Endothelial cell of umbilical vein (primary cell): ENCODE data around the gene CYP19A1. TPM values are rescaled to one million over a fixed set of nuclear protein-coding genes. Genes with fewer than 3 reads are reported as not detected.

Source experiments
- BruUV-seq: library from RNA; stranded (reverse); fragments of 400-500 nt; replicated peaks from 2 replicates; lab custom pipeline; 2021; lab: Mats Ljungman, UMichigan
- CTCF ChIA-PET: fragments of 300-600, 350-600 bp; sonication (Branson Sonifier 250); formaldehyde crosslinking; loops from one replicate; lab custom pipeline; 2021; ENCODE audit warnings: antibody characterized with exemption, inconsistent platforms; lab: Charles Lee
- POLR2A ChIA-PET: fragments of 300-600, 350-600 bp; sonication (Branson Sonifier 250); formaldehyde crosslinking; loops from one replicate; lab custom pipeline; 2021; ENCODE audit warnings: antibody characterized with exemption, inconsistent platforms; lab: Charles Lee
- DNase-seq: peaks from one replicate; pipeline ENCODE4 v3.0.0-alpha.2; 2011; ENCODE audit warnings: low read depth, low spot score
- FAIRE-seq: peaks from 2 replicates; lab custom pipeline; 2011; peaks lifted over from hg19 to GRCh38; lab: Jason Lieb, UNC
- H2AFZ ChIP-seq: 2 replicates; pipeline ENCODE4 v1.6.0; 2012; ENCODE audit warnings: low read depth, low read length, control low read depth, inconsistent platforms
- H3K27ac ChIP-seq: 2 replicates; pipeline ENCODE4 v1.5.1; 2011; ENCODE audit warnings: low read depth, mild to moderate bottlenecking, control low read depth, low read length, moderate library complexity; ENCODE audit not compliant: insufficient read depth
- H3K27me3 ChIP-seq, 2 experiments: 2 replicates each; pipeline versions ENCODE4 v1.6.0 to v1.6.1; 2011; ENCODE audit warnings: low read length in 2 of 2, mixed read lengths in 1 of 2; ENCODE audit not compliant: control insufficient read depth in 2 of 2, insufficient read depth in 2 of 2
- H3K36me3 ChIP-seq, 2 experiments: 2 replicates in 1 of 2; 3 replicates in 1 of 2; pipeline ENCODE4 v1.5.1; 2011; ENCODE audit warnings: low read length in 2 of 2, mild to moderate bottlenecking in 1 of 2, moderate library complexity in 1 of 2; ENCODE audit not compliant: control insufficient read depth in 2 of 2, insufficient read depth in 2 of 2; ENCODE audit errors: extremely low read depth in 1 of 2
- H3K4me1 ChIP-seq: 3 replicates; pipeline ENCODE4 v1.5.1; 2011; ENCODE audit warnings: mild to moderate bottlenecking, low read length; ENCODE audit not compliant: control insufficient read depth, insufficient read depth; ENCODE audit errors: extremely low read depth
- H3K4me2 ChIP-seq: 2 replicates; pipeline ENCODE4 v1.6.1; 2011; ENCODE audit warnings: low read length, control low read depth, mixed read lengths; ENCODE audit not compliant: insufficient read depth
- H3K4me3 ChIP-seq, 3 experiments: fragments of 200-600 bp in 1 of 3; sonication (generic), shearing (Covaris generic) in 1 of 3; replicated peaks in 1 of 3; 2 replicates each; pipeline ENCODE4 v1.5.1; 2011 to 2016; ENCODE audit warnings: control low read depth in 3 of 3, low read length in 3 of 3, mild to moderate bottlenecking in 2 of 3, inconsistent platforms in 1 of 3, low read depth in 1 of 3, moderate library complexity in 1 of 3; ENCODE audit not compliant: insufficient read depth in 1 of 3
- H3K79me2 ChIP-seq: 2 replicates; pipeline ENCODE4 v1.6.0; 2012; ENCODE audit warnings: low read length, inconsistent platforms; ENCODE audit not compliant: control insufficient read depth, insufficient read depth
- H3K9ac ChIP-seq: replicated peaks from 2 replicates; pipeline ENCODE3; 2011; ENCODE audit warnings: low read length, control low read depth; ENCODE audit not compliant: insufficient read depth; ENCODE audit errors: extremely low read depth
- H3K9me1 ChIP-seq: replicated peaks from 3 replicates; pipeline ENCODE4 v1.6.0; 2011; ENCODE audit warnings: mild to moderate bottlenecking, low read length; ENCODE audit not compliant: control insufficient read depth, insufficient read depth; ENCODE audit errors: extremely low read depth
- H3K9me3 ChIP-seq: replicated peaks from 2 replicates; pipeline ENCODE4 v1.5.1; 2012; ENCODE audit warnings: low read length, inconsistent platforms; ENCODE audit not compliant: control insufficient read depth, insufficient read depth
- H4K20me1 ChIP-seq: replicated peaks from 2 replicates; pipeline ENCODE3; 2011; ENCODE audit warnings: mild to moderate bottlenecking, low read length; ENCODE audit not compliant: control insufficient read depth, insufficient read depth; ENCODE audit errors: extremely low read depth
- EZH2 ChIP-seq: IDR thresholded peaks from 2 replicates; pipeline ENCODE4 v1.6.1; 2012; ENCODE audit warnings: borderline replicate concordance, low read depth, mild to moderate bottlenecking, moderate library complexity, low read length, inconsistent platforms; ENCODE audit not compliant: severe bottlenecking
- FOS ChIP-seq: IDR thresholded peaks from 2 replicates; pipeline ENCODE4 v1.6.1; 2011; ENCODE audit warnings: mild to moderate bottlenecking, low read length, moderate library complexity, borderline replicate concordance; ENCODE audit not compliant: insufficient read depth
- GATA2 ChIP-seq: IDR thresholded peaks from 2 replicates; pipeline ENCODE4 v1.7.0; 2011; ENCODE audit warnings: low read depth, mild to moderate bottlenecking, moderate library complexity, mixed read lengths, low read length; ENCODE audit not compliant: insufficient read length, insufficient read depth
- JUN ChIP-seq: IDR thresholded peaks from 2 replicates; pipeline ENCODE4 v1.6.1; 2011; ENCODE audit warnings: borderline replicate concordance, low read depth; ENCODE audit not compliant: insufficient read length, insufficient read depth
- MAX ChIP-seq: IDR thresholded peaks from 2 replicates; pipeline ENCODE4 v1.6.1; 2011; ENCODE audit not compliant: insufficient read depth, insufficient read length
- MYC ChIP-seq: IDR thresholded peaks from one replicate; pipeline ENCODE4 v1.6.1; 2011; ENCODE audit warnings: mild to moderate bottlenecking, low read depth, low read length
- POLR2A ChIP-seq: IDR thresholded peaks from 2 replicates; pipeline ENCODE4 v1.6.1; 2012; ENCODE audit warnings: low read depth, mild to moderate bottlenecking, control low read depth, low read length
- POLR2AphosphoS5 ChIP-seq: IDR thresholded peaks from 2 replicates; pipeline ENCODE4 v1.6.1; 2012; ENCODE audit warnings: low read depth, mild to moderate bottlenecking, control low read depth, low read length, moderate library complexity; ENCODE audit not compliant: insufficient read depth
- dilution Hi-C: fragments of 300-500 bp; cut with MboI; formaldehyde crosslinking; loops from one replicate; pipeline ENCODE4 v1.15.0; 2019; ENCODE audit warnings: low sequenced_read_pairs; ENCODE audit not compliant: extremely low pct_ligation_motif_present
- intact Hi-C: fragments of 100-400 bp; cut with micrococcal nuclease; formaldehyde crosslinking; loops from one replicate; pipeline ENCODE4 v1.10.0; 2022
- polyA plus RNA-seq, 4 experiments: library from polyadenylated mRNA; depleted of rRNA in 3 of 4; stranded (reverse) in 3 of 4; unstranded in 1 of 4; fragments of >200 nt; gene quantifications; 2 replicates each; pipeline versions ENCODE4 v1.2.1 to v1.2.3, GENCODE V29; 2011 to 2012; ENCODE audit warnings: missing spikeins in 1 of 4
- total RNA-seq: library from RNA; stranded (reverse); gene quantifications from 2 replicates; pipeline ENCODE4 v1.2.3, GENCODE V29; 2021
- TF ChIP-seq, protein P1 (sequence below), 2 donors: IDR thresholded peaks; 1 replicate in 1 of 2; 2 replicates in 1 of 2; pipeline ENCODE4 v1.5.1; 2011; ENCODE audit warnings: low read length in 2 of 2, mild to moderate bottlenecking in 2 of 2, moderate library complexity in 2 of 2, control low read depth in 1 of 2, inconsistent platforms in 1 of 2, low read depth in 1 of 2; ENCODE audit not compliant: insufficient read depth in 1 of 2; ENCODE audit errors: extremely low read depth in 1 of 2

CYP19A1 gene
- total and polyA plus RNA-seq, 2 donors (not counting 3 experiments of a cell fraction or from before 2014, with no cell fraction given) = not detected

DNA sequence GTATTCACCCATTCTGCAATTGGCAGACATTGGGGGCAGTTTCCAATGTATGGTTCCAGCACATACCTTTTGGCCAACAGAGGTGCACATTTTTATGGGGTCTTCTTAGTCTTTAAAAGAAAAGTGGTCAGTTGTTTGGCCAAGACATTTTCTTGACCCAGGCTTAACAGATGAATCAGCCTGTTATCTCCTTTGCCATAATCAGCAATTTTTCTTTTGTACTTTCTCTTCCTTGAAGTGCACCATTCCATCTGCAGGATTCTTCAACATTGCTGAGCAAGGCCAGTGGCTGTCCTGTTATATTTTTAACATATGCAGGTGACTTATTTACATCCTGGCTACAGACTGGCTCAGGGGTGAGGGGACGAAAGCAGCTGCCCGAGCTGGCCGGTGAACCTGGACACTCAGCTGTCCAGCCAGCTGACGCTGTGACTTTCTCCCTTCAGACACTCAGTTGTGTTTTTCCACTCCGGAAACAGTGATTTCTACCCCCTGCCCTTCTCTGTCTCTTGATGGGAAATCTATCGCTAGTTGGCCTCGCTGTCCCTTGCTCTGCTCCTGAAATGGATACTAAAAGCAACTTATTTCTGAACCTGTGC lies 147.2 kb downstream of the CYP19A1 start:
- DNase-seq (peak; percentile 28), FAIRE-seq (peak; percentile 54)
- Histone ChIP-seq H3K27me3 (peaks cover 26 to 31% of the 10 kb centered on the region in 2 experiments), H3K4me1 (peaks cover 18% of the 10 kb centered on the region), H3K9ac (no peak overlapping the region), H3K27ac (no peak overlapping the region), H3K4me2 (peak overlapping the region; percentile 5), H3K79me2 (no peaks in the 10 kb centered on the region), H3K9me3 (no peaks in the 10 kb centered on the region), H2AFZ (peak overlapping the region; percentile 42), H3K4me3 (no peak overlapping the region), H4K20me1 (no peaks in the 10 kb centered on the region), H3K9me1 (no peaks in the 10 kb centered on the region), H3K36me3 (no peaks in the 10 kb centered on the region)
- no peak for TF ChIP-seq POLR2A
- no peak for TF ChIP-seq GATA2
- no peak for TF ChIP-seq MYC
- TF ChIP-seq JUN = no peak
- TF ChIP-seq EZH2 = no peak
- no peak for TF ChIP-seq FOS
- TF ChIP-seq MAX = no peak
- TF ChIP-seq, protein P1, sequence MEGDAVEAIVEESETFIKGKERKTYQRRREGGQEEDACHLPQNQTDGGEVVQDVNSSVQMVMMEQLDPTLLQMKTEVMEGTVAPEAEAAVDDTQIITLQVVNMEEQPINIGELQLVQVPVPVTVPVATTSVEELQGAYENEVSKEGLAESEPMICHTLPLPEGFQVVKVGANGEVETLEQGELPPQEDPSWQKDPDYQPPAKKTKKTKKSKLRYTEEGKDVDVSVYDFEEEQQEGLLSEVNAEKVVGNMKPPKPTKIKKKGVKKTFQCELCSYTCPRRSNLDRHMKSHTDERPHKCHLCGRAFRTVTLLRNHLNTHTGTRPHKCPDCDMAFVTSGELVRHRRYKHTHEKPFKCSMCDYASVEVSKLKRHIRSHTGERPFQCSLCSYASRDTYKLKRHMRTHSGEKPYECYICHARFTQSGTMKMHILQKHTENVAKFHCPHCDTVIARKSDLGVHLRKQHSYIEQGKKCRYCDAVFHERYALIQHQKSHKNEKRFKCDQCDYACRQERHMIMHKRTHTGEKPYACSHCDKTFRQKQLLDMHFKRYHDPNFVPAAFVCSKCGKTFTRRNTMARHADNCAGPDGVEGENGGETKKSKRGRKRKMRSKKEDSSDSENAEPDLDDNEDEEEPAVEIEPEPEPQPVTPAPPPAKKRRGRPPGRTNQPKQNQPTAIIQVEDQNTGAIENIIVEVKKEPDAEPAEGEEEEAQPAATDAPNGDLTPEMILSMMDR (IDR thresholded peaks at IDR 0.05; ENCODE audit: extremely low read depth in 1 of 2, insufficient read depth in 1 of 2, low read depth in 1 of 2, low read length in 2 of 2) = no peak
- no peak for TF ChIP-seq POLR2AphosphoS5
- POLR2A ChIA-PET = no interaction called here
- CTCF ChIA-PET = interaction anchor here (1.6 to 13.3 kb wide), 8 partner anchors 7 to 252 kb away, joined by 3 to 470 read pairs (median 15); no protein-coding TSS in a partner anchor
- intact Hi-C loops (loop anchor here (5.0 kb wide), 1 partner anchor 514 kb away; no protein-coding TSS in a partner anchor), dilution Hi-C loops (no loop called here)
- no TSS peak for BruUV-seq
